CD14-positive monocyte (primary cell): ENCODE measurements around the gene FRMD4A. TPM values are rescaled to one million over a fixed set of nuclear protein-coding genes. Genes with fewer than 3 reads are reported as not detected.
A peak's percentile ranks its signal among the peaks of the same experiment; 100 is the strongest.

Experiments used
- DNase-seq, 3 donors: peaks; one replicate each; pipeline ENCODE4 v3.0.0-alpha.2; 2011 to 2022
- H2AFZ ChIP-seq: 2 replicates; pipeline ENCODE4 v1.6.0; 2012; ENCODE audit warnings: mild to moderate bottlenecking, low read depth, low read length, inconsistent platforms; ENCODE audit not compliant: insufficient read depth, poor library complexity, severe bottlenecking
- H3K27ac ChIP-seq, 2 donors: 1 replicate in 1 of 2; 2 replicates in 1 of 2; pipeline ENCODE4 v1.5.1; 2012 to 2013; ENCODE audit warnings: low read length in 2 of 2, control low read depth in 1 of 2, inconsistent platforms in 1 of 2, low read depth in 1 of 2, mild to moderate bottlenecking in 1 of 2
- H3K27me3 ChIP-seq, 2 donors: one replicate each; pipeline versions ENCODE4 v1.6.0 to v1.6.1; 2011 to 2013; ENCODE audit warnings: low read length in 2 of 2; ENCODE audit not compliant: control insufficient read depth in 2 of 2, insufficient read depth in 2 of 2
- H3K36me3 ChIP-seq, 2 donors: replicated peaks in 1 of 2; 1 replicate in 1 of 2; 2 replicates in 1 of 2; pipeline versions ENCODE4 v1.5.1 to v1.6.1; 2012 to 2013; ENCODE audit warnings: low read length in 2 of 2, control low read depth in 1 of 2, inconsistent platforms in 1 of 2, mild to moderate bottlenecking in 1 of 2; ENCODE audit not compliant: insufficient read depth in 2 of 2, control insufficient read depth in 1 of 2
- H3K4me1 ChIP-seq, 2 donors: 1 replicate in 1 of 2; 2 replicates in 1 of 2; pipeline versions ENCODE4 v1.5.1 to v1.6.1; 2012 to 2013; ENCODE audit warnings: low read length in 2 of 2, control low read depth in 1 of 2, inconsistent platforms in 1 of 2, mild to moderate bottlenecking in 1 of 2, moderate library complexity in 1 of 2; ENCODE audit not compliant: insufficient read depth in 2 of 2, control insufficient read depth in 1 of 2
- H3K4me2 ChIP-seq: replicated peaks from 2 replicates; pipeline ENCODE3; 2012; ENCODE audit warnings: low read length, moderate library complexity, mild to moderate bottlenecking; ENCODE audit not compliant: poor library complexity, severe bottlenecking; ENCODE audit errors: extremely low read depth
- H3K4me3 ChIP-seq, 3 experiments: fragments of 200-600 bp in 1 of 3; sonication (generic) in 1 of 3; replicated peaks in 1 of 3; 1 replicate in 2 of 3; 2 replicates in 1 of 3; pipeline ENCODE4 v1.5.1; 2011 to 2013; ENCODE audit warnings: low read length in 3 of 3, mild to moderate bottlenecking in 3 of 3, control low read depth in 2 of 3, low read depth in 2 of 3, inconsistent platforms in 1 of 3, moderate library complexity in 1 of 3
- H3K79me2 ChIP-seq: 2 replicates; pipeline ENCODE4 v1.6.0; 2012; ENCODE audit warnings: mild to moderate bottlenecking, control low read depth, inconsistent platforms, low read length, moderate library complexity; ENCODE audit not compliant: insufficient read depth
- H3K9ac ChIP-seq: 2 replicates; pipeline ENCODE4 v1.6.0; 2017; ENCODE audit warnings: low read length, mild to moderate bottlenecking; ENCODE audit not compliant: insufficient read depth, poor library complexity, severe bottlenecking
- H3K9me3 ChIP-seq, 2 donors: replicated peaks in 1 of 2; 1 replicate in 1 of 2; 2 replicates in 1 of 2; pipeline versions ENCODE4 v1.5.1 to v1.6.1; 2012 to 2013; ENCODE audit warnings: low read length in 2 of 2, control low read depth in 1 of 2; ENCODE audit not compliant: control insufficient read depth in 1 of 2, insufficient read depth in 1 of 2
- H4K20me1 ChIP-seq: 2 replicates; pipeline ENCODE4 v1.6.0; 2012; ENCODE audit warnings: mild to moderate bottlenecking, low read length, control low read depth, moderate library complexity; ENCODE audit not compliant: insufficient read depth
- H3K27ac Mint-ChIP-seq, 7 donors: one replicate each; pipeline ENCODE4 v1.8.0; 2020; ENCODE audit warnings: mild to moderate bottlenecking in 7 of 7, mixed read lengths in 7 of 7, moderate library complexity in 6 of 7, inconsistent platforms in 2 of 7
- H3K27me3 Mint-ChIP-seq, 3 donors: one replicate each; pipeline ENCODE4 v1.8.0; 2021 to 2022; ENCODE audit warnings: low read depth in 3 of 3, mild to moderate bottlenecking in 3 of 3, mixed read lengths in 3 of 3, moderate library complexity in 3 of 3, inconsistent platforms in 1 of 3
- H3K36me3 Mint-ChIP-seq, 2 donors: one replicate each; pipeline ENCODE4 v1.8.0; 2020; ENCODE audit warnings: mixed read lengths in 2 of 2, inconsistent platforms in 1 of 2, mild to moderate bottlenecking in 1 of 2
- H3K4me1 Mint-ChIP-seq: one replicate; pipeline ENCODE4 v1.8.0; 2020; ENCODE audit warnings: mild to moderate bottlenecking, mixed read lengths
- H3K4me3 Mint-ChIP-seq, 2 donors: one replicate each; pipeline ENCODE4 v1.8.0; 2020; ENCODE audit warnings: mild to moderate bottlenecking in 2 of 2, mixed read lengths in 2 of 2, moderate library complexity in 1 of 2
- H3K9me3 Mint-ChIP-seq, 7 donors: one replicate each; pipeline ENCODE4 v1.8.0; 2020 to 2022; ENCODE audit warnings: mixed read lengths in 7 of 7, mild to moderate bottlenecking in 6 of 7, moderate library complexity in 6 of 7, inconsistent platforms in 2 of 7
- WGBS: methylation state at CpG from one replicate; pipeline ENCODE4 v1.1.5; 2013; ENCODE audit warnings: missing lambda C conversion rate; ENCODE audit not compliant: insufficient coverage; 5-methylcytosine and 5-hydroxymethylcytosine counted together
- intact Hi-C, 2 donors: fragments of 100-400 bp; cut with micrococcal nuclease; formaldehyde crosslinking; loops; one replicate each; pipeline versions ENCODE4 v1.15.0 to v1.15.1; 2023
- polyA plus RNA-seq, 3 donors: library from polyadenylated mRNA; depleted of rRNA in 1 of 3; unstranded in 2 of 3; stranded (reverse) in 1 of 3; fragments of 300-500 nt in 2 of 3; fragments of >200 nt in 1 of 3; fragmentation: Illumina TruSeq in 2 of 3; gene quantifications; 1 replicate in 2 of 3; 2 replicates in 1 of 3; pipeline ENCODE4 v1.2.3, GENCODE V29; 2012 to 2021
- TF ChIP-seq, protein P1 (sequence below): fragments of 200-600 bp; IDR thresholded peaks from one replicate; pipeline ENCODE4 v1.8.0; 2022; ENCODE audit warnings: antibody characterized with exemption, mild to moderate bottlenecking

FRMD4A gene
- polyA plus RNA-seq, 3 donors = 0.12 TPM; not detected in 2

DNA sequence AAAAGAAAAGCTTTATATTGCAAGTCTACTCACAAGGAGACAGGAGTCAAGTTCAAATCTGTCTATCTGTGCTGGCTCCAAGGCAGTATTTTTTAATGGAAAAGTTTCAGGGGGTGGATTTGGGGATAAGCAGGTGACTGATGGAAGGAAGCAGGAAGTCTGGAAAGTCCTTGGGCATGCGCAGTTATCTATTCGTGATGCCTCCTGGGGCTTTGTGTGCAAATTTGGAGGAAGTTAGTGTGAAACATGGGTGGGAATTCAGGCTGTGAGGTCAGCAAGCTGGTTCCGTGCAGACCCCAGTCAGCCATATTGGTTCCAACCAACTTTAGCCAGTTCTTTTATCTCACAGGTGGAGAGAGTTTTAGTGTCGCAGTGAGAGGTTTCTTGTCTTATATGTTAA lies 140.0 kb downstream of the FRMD4A start:
- no peak for DNase-seq
- Mint-ChIP-seq H3K4me1 (peaks cover 5% of the 10 kb centered on the region), H3K36me3 (no peaks in the 10 kb centered on the region), H3K9me3 (peaks cover 0 to 5% (median 0%) of the 10 kb centered on the region in 7 donors), H3K27me3 (peaks cover 0 to 28% (median 19%) of the 10 kb centered on the region in 3 donors), H3K4me3 (peak overlapping the region in 1 of 2 donors; percentile 4), H3K27ac (no peak overlapping the region)
- Histone ChIP-seq H3K27ac (no peak overlapping the region), H3K9me3 (no peaks in the 10 kb centered on the region), H3K4me1 (peaks cover 0 to under 1% of the 10 kb centered on the region in 2 donors), H3K9ac (no peak overlapping the region), H3K4me3 (no peak overlapping the region), H3K36me3 (no peaks in the 10 kb centered on the region), H2AFZ (no peak overlapping the region), H3K79me2 (no peaks in the 10 kb centered on the region), H3K27me3 (peaks cover 0 to 11% of the 10 kb centered on the region in 2 donors), H3K4me2 (no peak overlapping the region), H4K20me1 (no peaks in the 10 kb centered on the region)
- intact Hi-C loops = no loop called here
- WGBS = 68% methylated on average over 3 of the region's 4 CpGs
- TF ChIP-seq, protein P1, sequence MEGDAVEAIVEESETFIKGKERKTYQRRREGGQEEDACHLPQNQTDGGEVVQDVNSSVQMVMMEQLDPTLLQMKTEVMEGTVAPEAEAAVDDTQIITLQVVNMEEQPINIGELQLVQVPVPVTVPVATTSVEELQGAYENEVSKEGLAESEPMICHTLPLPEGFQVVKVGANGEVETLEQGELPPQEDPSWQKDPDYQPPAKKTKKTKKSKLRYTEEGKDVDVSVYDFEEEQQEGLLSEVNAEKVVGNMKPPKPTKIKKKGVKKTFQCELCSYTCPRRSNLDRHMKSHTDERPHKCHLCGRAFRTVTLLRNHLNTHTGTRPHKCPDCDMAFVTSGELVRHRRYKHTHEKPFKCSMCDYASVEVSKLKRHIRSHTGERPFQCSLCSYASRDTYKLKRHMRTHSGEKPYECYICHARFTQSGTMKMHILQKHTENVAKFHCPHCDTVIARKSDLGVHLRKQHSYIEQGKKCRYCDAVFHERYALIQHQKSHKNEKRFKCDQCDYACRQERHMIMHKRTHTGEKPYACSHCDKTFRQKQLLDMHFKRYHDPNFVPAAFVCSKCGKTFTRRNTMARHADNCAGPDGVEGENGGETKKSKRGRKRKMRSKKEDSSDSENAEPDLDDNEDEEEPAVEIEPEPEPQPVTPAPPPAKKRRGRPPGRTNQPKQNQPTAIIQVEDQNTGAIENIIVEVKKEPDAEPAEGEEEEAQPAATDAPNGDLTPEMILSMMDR = no peak

DNA sequence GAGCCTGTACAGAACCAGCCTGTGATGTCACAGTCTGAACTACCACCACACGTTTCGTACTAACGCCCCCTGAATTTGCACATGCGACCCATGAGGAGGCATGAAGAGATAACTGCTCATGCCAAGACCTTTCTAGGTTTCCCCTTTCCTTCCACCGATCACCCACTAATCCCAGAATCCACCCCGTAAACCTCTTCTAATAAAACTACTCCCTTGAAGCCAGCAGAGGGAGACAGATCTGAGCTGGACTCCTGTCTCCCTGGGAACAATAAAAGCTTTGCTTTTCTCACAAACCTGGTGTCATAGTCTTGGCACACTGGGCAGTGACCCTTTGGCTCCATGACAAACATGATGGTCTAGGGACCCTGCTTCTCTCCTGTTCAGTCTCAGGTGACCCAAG lies 144.5 kb downstream of the FRMD4A start:
- H2AFZ ChIP-seq = no peak overlapping the region
- intact Hi-C loops = no loop called here
- H3K79me2 ChIP-seq = no peaks in the 10 kb centered on the region
- H3K9me3 Mint-ChIP-seq = peaks cover 0 to 5% (median 2%) of the 10 kb centered on the region in 7 donors
- H3K27me3 Mint-ChIP-seq = peaks cover 11 to 39% (median 31%) of the 10 kb centered on the region in 3 donors
- no peaks in the 10 kb centered on the region for H3K36me3 Mint-ChIP-seq
- peaks cover 9 to 22% of the 10 kb centered on the region in 2 donors for H3K27me3 ChIP-seq
- no peaks in the 10 kb centered on the region for H3K9me3 ChIP-seq
- H4K20me1 ChIP-seq = no peaks in the 10 kb centered on the region
- no peak overlapping the region for H3K27ac ChIP-seq
- no peak overlapping the region for H3K27ac Mint-ChIP-seq
- no peak overlapping the region for H3K4me2 ChIP-seq
- 100% methylated on average over 2 of the region's 6 CpGs for WGBS
- H3K4me3 Mint-ChIP-seq = no peak overlapping the region
- TF ChIP-seq, protein P1 = no peak
- no peak for DNase-seq
- H3K4me3 ChIP-seq = no peak overlapping the region
- peaks cover 17% of the 10 kb centered on the region for H3K4me1 Mint-ChIP-seq
- H3K9ac ChIP-seq = no peak overlapping the region
- no peaks in the 10 kb centered on the region for H3K36me3 ChIP-seq
- peaks cover 7 to 11% of the 10 kb centered on the region in 2 donors for H3K4me1 ChIP-seq
